ENCODE results near the gene CD247. TPM values are rescaled to one million over a fixed set of nuclear protein-coding genes. Genes with fewer than 3 reads are reported as not detected.

The CD247 gene
- total RNA-seq, 4 donors from 2014 or later: 1.3 to 3.1 (median 1.4) TPM

- Histone ChIP-seq H3K4me1 (no peaks in the 10 kb centered on the region), H3K27ac (no peak overlapping the region), H3K27me3 (no peaks in the 10 kb centered on the region), H3K36me3 (no peaks in the 10 kb centered on the region), H3K9me3 (no peaks in the 10 kb centered on the region), H3K4me3 (replicated peaks in 1 of 3) (no peak overlapping the region)
- intact Hi-C loops (cut with DNase I): no loop called here
- 36 to 58% methylated on average over 9 to 10 of the region's 10 CpGs for WGBS, 2 donors
- TF ChIP-seq CTCF (IDR thresholded peaks at IDR 0.05) (no peak), POLR2A (IDR thresholded peaks at IDR 0.05) (no peak)
- no peak for DNase-seq
Observed at GRCh38 chr1:167501515-167502191, 16.7 kb downstream of the CD247 start.

- no peaks in the 10 kb centered on the region for H3K36me3 ChIP-seq
- WGBS, 2 donors: 89 to 92% methylated on average over 4 of the region's 4 CpGs
- no peaks in the 10 kb centered on the region for H3K27me3 ChIP-seq
- intact Hi-C loops (cut with DNase I): no loop called here
- no peak overlapping the region for H3K4me3 ChIP-seq (replicated peaks in 1 of 3)
- TF ChIP-seq POLR2A (IDR thresholded peaks at IDR 0.05) (no peak), CTCF (IDR thresholded peaks at IDR 0.05) (no peak)
- H3K9me3 ChIP-seq: no peaks in the 10 kb centered on the region
- no peaks in the 10 kb centered on the region for H3K4me1 ChIP-seq
- no peak overlapping the region for H3K27ac ChIP-seq
- no peak for DNase-seq
Observed at GRCh38 chr1:167500283-167500860, 18.0 kb downstream of the CD247 start.

- Histone ChIP-seq H3K9me3 (no peaks in the 10 kb centered on the region), H3K36me3 (no peaks in the 10 kb centered on the region), H3K4me1 (no peaks in the 10 kb centered on the region), H3K27me3 (no peaks in the 10 kb centered on the region), H3K4me3 (replicated peaks in 1 of 3) (no peak overlapping the region), H3K27ac (no peak overlapping the region)
- no peak for DNase-seq
- WGBS, 2 donors: 85 to 88% methylated on average over 3 of the region's 3 CpGs
- intact Hi-C loops (cut with DNase I): no loop called here
- TF ChIP-seq POLR2A (IDR thresholded peaks at IDR 0.05) (no peak), CTCF (IDR thresholded peaks at IDR 0.05) (no peak)
Observed at GRCh38 chr1:167499664-167500101, 18.6 kb downstream of the CD247 start.

- Histone ChIP-seq H3K27me3 (no peaks in the 10 kb centered on the region), H3K4me3 (replicated peaks in 1 of 3) (no peak overlapping the region), H3K4me1 (no peaks in the 10 kb centered on the region), H3K36me3 (no peaks in the 10 kb centered on the region), H3K27ac (no peak overlapping the region), H3K9me3 (no peaks in the 10 kb centered on the region)
- no peak for DNase-seq
- TF ChIP-seq POLR2A (IDR thresholded peaks at IDR 0.05) (no peak), CTCF (IDR thresholded peaks at IDR 0.05) (no peak)
- intact Hi-C loops (cut with DNase I): no loop called here
- WGBS, 2 donors: 62 to 72% methylated on average over 4 of the region's 4 CpGs
Observed at GRCh38 chr1:167499106-167499505, 19.2 kb downstream of the CD247 start.

All from thyroid gland (tissue), 4 donors.